Suprapubic skin (tissue), 3 donors: Measurements from ENCODE around the gene ALDH9A1.

ENCODE experiments used
- CTCF ChIP-seq, 2 donors: fragments of 200-600 bp in 1 of 2; fragments of 450-650 bp in 1 of 2; sonication (generic) in 1 of 2; IDR thresholded peaks; one replicate each; pipeline ENCODE4 v1.5.1; 2016 to 2019; ENCODE audit warnings: antibody characterized with exemption in 2 of 2, mild to moderate bottlenecking in 1 of 2, moderate library complexity in 1 of 2
- POLR2A ChIP-seq, 2 donors: fragments of 450-650 bp; IDR thresholded peaks; one replicate each; pipeline ENCODE4 v1.6.1; 2017; ENCODE audit warnings: antibody characterized with exemption in 2 of 2, mild to moderate bottlenecking in 2 of 2, moderate library complexity in 2 of 2

- no peak for TF ChIP-seq POLR2A (IDR thresholded peaks at IDR 0.05)
- TF ChIP-seq CTCF (IDR thresholded peaks at IDR 0.05): no peak
Observed at GRCh38 chr1:165696625-165697100, 1.7 kb downstream of the ALDH9A1 start.
